NCI-H748 treated with DMSO at 0.1 percent for 48 hours (cell line): ENCODE data around the gene ARHGEF28.

Experiments used
- DNase-seq: peaks from one replicate; lab custom pipeline; 2025; lab: John Stamatoyannopoulos, UW

The ARHGEF28 gene

GRCh38 chr5:73815631-73816030 lies 189.6 kb downstream of the ARHGEF28 start:
- no peak for DNase-seq

GRCh38 chr5:73816656-73817420 lies 190.8 kb downstream of the ARHGEF28 start:
- DNase-seq: no peak

DNA sequence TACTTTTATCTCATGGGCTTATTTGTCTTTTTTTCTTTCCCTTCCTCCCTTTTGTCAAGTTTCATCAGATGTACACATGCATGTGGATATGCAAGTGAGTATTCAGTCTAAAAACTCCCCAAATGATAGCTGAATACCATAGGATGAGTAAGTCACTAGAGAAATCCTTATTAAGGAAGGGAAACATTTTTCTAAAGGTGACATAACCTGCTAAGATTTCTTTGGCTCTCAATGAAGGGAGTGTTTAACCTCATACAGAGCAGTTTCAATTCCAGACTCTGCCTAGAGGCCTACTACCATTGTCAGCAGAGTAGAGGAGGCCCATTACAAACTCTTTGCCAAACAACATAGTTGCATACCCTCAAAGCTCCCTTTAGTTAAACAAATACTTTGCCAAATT lies 192.4 kb downstream of the ARHGEF28 start:
- DNase-seq: no peak

- no peak for DNase-seq
These were observed 194.3 kb downstream of the ARHGEF28 start for GRCh38 chr5:73820326-73820725.

DNA sequence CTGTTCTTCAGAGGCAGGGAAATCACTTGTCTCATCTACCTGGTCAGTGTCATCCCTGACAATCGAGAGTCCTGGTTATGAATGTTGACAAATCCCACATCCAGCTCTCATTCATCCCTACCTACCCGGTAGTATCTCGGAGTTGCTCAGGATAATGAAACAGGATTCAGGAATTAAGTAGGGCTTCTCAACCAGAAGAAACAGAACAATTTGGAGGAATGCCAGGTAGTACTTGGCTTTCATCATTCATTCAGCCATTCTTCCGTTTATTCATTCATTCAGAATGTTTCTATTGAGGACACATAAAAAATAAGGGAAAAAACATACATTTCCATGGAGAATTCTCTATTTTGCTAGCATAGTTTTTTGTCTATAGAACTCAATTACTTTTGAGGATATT lies 195.0 kb downstream of the ARHGEF28 start:
- DNase-seq: no peak

DNA sequence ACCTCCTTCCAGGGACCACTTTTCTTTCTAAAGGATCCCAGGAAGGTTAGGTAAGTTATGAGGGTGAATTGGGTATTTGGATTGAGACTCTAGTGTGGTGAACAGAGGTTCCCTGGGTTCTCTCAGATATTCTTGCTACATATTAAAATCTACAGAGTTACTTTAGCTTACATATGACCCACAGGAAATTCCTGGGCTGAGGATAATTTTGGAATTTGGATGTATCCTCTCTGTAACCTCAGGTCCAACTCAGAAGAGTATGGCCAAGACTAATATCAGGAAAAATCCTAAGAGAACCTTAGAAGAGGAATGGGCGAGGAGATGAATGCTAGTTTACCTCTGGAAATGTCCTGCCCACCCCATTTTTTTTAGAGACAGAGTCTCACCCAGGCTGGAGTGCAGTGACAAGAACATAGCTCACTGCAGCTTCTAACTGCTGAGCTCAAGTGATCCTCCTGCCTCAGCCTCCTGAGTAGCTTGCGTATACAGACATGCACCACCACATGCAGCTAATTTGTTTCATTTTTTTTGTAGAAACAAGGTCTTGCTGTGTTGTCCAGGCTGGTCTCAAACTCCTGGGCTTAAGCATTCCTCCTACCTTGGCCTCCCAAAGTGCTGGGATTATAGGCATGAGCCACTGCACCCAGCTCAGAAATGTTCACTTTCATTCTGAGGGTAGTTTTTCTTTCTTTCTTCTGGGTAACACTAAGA lies 196.4 kb downstream of the ARHGEF28 start:
- DNase-seq: no peak

GRCh38 chr5:73822989-73823339 lies 197.0 kb downstream of the ARHGEF28 start:
- DNase-seq: peak; percentile 79

- DNase-seq: no peak
These were observed 197.5 kb downstream of the ARHGEF28 start for GRCh38 chr5:73823508-73823925.

- no peak for DNase-seq
These were observed 199.2 kb downstream of the ARHGEF28 start for GRCh38 chr5:73825199-73825598.

DNA sequence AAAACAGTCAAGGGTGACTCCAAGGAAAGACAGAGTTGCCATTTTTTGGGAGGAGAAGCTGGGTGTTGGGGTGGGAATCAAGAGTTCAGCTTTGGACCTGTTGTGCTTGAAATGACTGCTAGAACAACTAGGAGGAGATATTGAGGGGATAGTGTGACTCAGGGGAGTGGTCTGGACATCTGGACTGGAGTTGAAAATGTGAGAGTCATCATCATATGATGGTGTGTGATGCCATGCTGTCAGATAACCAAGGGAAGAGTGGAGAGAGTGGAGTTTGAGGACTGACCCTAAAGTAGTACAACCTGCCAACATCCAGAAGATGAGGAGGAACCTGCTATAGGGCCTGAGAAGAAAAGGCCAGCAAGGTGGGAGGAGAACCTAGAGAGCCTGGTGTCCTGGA lies 199.7 kb downstream of the ARHGEF28 start:
- no peak for DNase-seq

DNA sequence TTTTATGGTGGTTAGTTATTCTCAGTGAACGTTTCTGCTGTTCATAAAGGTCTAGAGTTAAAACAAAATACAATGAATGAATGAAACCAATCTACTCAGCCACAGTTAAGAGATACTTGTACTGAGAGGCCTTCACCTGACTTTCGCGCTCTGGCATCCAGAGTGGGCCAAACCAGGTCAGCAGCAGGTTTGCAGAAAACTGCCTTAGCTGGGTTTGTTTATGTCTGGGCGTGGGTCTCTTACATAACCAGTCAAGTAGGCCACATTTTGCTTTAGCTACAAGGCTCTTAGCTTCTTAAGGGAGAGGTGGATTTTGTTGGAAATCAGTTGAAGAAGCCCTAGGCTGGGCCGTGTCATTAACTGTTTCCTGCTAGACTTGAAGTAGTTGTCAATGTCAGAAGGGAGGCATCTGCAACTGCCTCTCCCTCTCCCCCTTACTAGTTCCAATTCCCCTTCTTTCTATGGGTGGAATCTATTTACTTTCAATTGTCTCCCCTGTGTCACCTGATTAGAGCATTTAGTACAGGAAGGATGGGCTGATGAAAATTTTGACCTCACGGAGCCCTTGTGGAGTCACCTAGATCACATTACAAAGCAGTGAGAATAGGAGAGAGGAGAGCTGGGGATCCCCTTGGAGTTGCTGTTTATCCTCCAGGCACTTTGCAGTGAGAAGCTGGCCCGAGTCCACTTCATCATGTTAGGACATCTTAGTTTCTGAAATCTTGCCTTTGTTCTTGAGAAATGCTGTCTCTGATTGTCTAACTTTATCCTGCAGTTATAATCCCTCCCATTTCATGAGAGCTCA lies 200.5 kb downstream of the ARHGEF28 start:
- peak; percentile 88 for DNase-seq

GRCh38 chr5:73827106-73827450 lies 201.1 kb downstream of the ARHGEF28 start:
- DNase-seq: no peak

DNA sequence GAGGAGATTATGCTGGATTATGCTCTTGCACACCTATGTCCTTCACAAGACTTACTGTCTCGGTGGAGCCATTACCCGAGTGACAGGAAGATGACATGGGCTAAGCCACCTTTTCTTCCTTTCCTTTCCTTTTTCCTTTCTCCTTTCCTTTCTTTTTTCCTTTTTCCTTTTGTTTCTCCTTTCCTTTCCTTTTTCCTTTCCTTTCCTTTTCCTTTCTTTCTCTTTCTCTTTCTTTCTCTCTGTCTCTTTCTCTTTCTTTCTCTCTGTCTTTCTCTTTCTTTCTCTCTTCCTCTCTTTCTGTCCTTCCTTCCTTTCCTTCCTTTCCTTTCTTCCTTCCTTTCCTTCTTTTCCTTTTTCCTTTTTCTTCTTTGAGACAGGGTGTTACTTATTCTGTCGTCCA lies 202.5 kb downstream of the ARHGEF28 start:
- DNase-seq: no peak

- DNase-seq: no peak
These were observed 204.7 kb downstream of the ARHGEF28 start for GRCh38 chr5:73830646-73831045.

DNA sequence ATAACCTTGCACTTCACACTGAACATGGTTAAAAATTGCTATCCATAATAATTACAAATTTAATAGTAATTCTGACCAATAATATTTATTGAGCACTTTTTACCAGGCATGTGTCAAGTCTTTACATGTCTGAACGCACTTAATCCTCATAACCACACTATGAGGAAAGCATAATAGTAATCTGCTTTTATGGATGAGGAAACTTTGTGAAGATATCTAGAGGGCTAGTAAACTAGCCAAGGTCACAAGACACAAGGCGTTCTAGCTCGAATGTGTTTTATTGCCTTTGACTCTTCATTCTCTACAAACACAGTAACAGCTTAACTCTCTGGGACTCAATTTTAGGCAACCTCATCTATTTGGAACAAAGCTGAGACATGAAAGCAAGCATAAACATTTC lies 205.1 kb downstream of the ARHGEF28 start:
- DNase-seq: no peak

- DNase-seq: no peak
These were observed 208.7 kb downstream of the ARHGEF28 start for GRCh38 chr5:73834693-73835092.

DNA sequence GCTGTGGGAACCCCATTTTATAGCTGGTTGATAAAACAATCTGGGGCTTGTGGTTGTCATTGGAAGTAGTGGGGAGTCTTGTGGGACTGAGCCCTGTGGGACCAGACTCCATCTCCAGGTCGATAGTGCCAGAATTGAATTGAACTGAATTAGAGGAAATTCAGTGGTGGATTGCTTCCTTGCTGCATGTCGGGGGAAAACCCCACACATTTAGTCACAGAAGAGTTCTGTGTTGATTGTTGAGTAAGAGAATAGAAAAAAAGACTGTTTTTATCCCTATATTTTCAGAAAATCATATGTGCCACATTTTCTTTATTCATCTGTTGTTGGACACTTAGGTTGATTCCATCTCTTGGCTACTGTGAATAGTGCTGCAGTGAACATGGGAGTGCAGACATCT lies 209.7 kb downstream of the ARHGEF28 start:
- DNase-seq: no peak

DNA sequence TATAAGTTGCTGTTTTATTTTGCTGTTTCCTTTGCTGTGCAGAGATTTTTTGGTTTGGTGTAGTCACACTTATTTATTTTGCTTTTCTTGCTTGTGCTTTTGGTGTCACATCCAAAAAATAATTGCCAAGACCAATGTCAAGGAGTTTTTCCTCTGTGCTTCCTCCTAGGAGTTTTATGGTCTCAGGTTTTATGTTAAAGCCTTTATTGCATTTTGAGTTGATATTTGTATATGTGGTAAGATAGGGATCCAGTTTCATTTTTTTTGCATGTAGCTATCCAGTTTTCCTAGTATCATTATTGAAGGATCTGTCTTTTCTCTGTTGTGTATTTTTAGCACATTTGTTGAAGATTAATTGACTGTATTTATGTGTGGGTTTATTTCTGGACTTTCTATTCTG lies 210.6 kb downstream of the ARHGEF28 start:
- no peak for DNase-seq

DNA sequence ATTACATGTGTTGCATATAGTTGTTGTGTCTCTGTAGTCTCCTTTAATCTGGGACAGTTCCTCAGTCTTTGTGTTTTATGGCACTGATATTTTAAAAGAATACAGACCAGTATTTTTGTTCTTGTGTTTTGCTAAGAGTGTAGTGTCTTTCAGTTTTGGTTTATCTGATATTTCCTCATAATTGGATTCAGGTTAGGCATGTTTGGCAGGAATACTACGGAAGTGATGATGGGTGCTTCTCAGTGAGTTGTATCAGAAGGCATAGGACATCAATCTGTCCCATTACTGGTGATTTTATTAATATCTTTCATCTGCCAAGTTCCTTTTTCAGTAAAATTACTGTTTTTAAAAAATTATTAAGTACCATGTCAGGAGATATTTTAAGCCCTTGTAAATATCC lies 212.9 kb downstream of the ARHGEF28 start:
- no peak for DNase-seq

GRCh38 chr5:73841641-73842040 lies 215.6 kb downstream of the ARHGEF28 start:
- no peak for DNase-seq

DNA sequence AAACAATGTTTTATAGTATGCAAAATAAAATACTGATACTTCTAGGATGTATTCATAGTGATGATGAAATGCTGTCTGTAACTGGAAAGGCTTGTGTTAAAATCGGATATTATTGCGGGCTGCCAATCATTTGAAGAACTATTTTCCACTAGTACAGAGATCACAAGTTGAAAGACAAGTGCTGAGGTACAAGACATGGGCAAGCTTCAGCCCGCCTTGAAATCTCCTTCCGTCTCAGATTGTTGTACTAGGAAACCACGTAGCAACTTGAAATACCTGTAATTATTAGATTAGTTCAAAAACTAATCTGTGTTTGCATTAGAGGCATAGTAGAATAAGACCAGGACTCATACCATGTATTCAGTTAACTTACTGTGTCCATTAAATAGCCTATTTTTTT lies 218.2 kb downstream of the ARHGEF28 start:
- DNase-seq: no peak

DNA sequence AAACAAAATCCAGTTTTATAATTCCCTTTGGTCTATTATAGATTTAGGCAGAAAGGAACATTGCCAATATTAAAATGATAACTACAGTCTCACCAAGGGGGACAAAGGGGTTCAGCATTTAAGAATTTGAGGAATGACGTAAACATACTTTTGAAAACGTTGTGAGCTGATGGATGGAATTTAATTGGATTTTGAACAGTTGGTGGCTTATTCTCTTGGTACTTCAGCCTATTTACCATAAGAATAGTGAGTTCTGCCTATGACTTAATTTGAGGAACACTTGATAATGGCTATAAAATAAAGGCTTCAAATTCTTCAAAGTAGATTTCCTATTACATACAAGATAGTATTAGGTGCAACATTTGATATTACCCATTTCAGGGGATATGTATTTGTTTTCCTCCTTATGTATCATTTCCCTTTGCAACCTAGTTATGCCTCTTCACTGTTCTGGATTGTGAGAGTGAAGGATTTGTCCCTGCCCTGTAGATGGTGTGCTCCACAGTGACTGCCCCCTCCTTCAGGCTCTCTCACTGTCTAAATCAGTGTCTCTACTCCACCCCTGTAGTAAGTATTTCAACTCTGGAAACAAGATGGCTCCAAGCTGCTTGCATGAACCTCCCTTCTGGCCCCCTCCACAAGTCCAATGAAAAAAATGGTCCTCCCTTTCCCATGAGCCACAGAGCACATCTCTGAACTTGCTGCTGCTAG lies 225.6 kb downstream of the ARHGEF28 start:
- no peak for DNase-seq
